H1 (cell line): Measurements from ENCODE around the gene PDGFA. TPM values are rescaled to one million over a fixed set of nuclear protein-coding genes. Genes with fewer than 3 reads are reported as not detected.

Experiments used
- CBX8 ChIP-seq: fragments of 300-800, 300-1000 bp; sonication (generic); IDR thresholded peaks from 2 replicates; pipeline ENCODE4 v1.7.1; 2016; ENCODE audit warnings: low read depth, low read length, borderline replicate concordance
- CEBPB ChIP-seq: IDR thresholded peaks from 2 replicates; pipeline ENCODE4 v1.6.1; 2012; ENCODE audit warnings: low read depth, low read length
- CREB1 ChIP-seq: IDR thresholded peaks from 2 replicates; pipeline ENCODE4 v1.6.1; 2012; ENCODE audit warnings: inconsistent platforms
- CTCF ChIP-seq, 3 experiments: IDR thresholded peaks; 1 replicate in 2 of 3; 2 replicates in 1 of 3; pipeline versions ENCODE4 v1.5.1 to v1.6.1; 2011; ENCODE audit warnings: low read length in 3 of 3, mild to moderate bottlenecking in 3 of 3, inconsistent platforms in 2 of 3, low read depth in 1 of 3, moderate library complexity in 1 of 3; ENCODE audit not compliant: insufficient read depth in 1 of 3; ENCODE audit errors: control extremely low read depth in 1 of 3
- E2F6 ChIP-seq: IDR thresholded peaks from 2 replicates; pipeline ENCODE4 v1.6.1; 2012; ENCODE audit warnings: inconsistent platforms
- EGR1 ChIP-seq: IDR thresholded peaks from 2 replicates; pipeline ENCODE4 v1.6.1; 2011; ENCODE audit warnings: low read depth, low read length, borderline replicate concordance
- FOSL1 ChIP-seq: IDR thresholded peaks from 2 replicates; pipeline ENCODE4 v1.6.1; 2011; ENCODE audit warnings: mild to moderate bottlenecking, low read depth, low read length, moderate library complexity; ENCODE audit not compliant: insufficient read depth
- GABPA ChIP-seq: IDR thresholded peaks from 2 replicates; pipeline ENCODE4 v1.6.1; 2011; ENCODE audit warnings: mild to moderate bottlenecking, low read length, moderate library complexity, borderline replicate concordance; ENCODE audit not compliant: insufficient read depth
- HDAC2 ChIP-seq, 2 experiments: fragments of 300-600 bp in 1 of 2; sonication (generic) in 1 of 2; IDR thresholded peaks; 2 replicates each; pipeline ENCODE4 v1.6.1; 2011 to 2012; ENCODE audit warnings: low read depth in 2 of 2, low read length in 2 of 2, mild to moderate bottlenecking in 2 of 2, moderate library complexity in 2 of 2, borderline replicate concordance in 1 of 2, inconsistent platforms in 1 of 2
- HDAC6 ChIP-seq: IDR thresholded peaks from one replicate; pipeline ENCODE4 v1.7.1; 2012; ENCODE audit warnings: low read depth, mild to moderate bottlenecking, inconsistent platforms, low read length, moderate library complexity
- JUND ChIP-seq: IDR thresholded peaks from 2 replicates; pipeline ENCODE4 v1.6.1; 2011; ENCODE audit warnings: mild to moderate bottlenecking, improper control_type of control experiment, low read length
- KDM1A ChIP-seq: fragments of 200-600, 300-600 bp; sonication (generic); IDR thresholded peaks from 2 replicates; pipeline ENCODE4 v1.7.1; 2016; ENCODE audit warnings: mild to moderate bottlenecking, low read length, borderline replicate concordance
- KDM4A ChIP-seq: IDR thresholded peaks from one replicate; pipeline ENCODE4 v1.7.1; 2012; ENCODE audit warnings: low read depth, mild to moderate bottlenecking, moderate library complexity, low read length, inconsistent platforms; ENCODE audit not compliant: severe bottlenecking
- KDM5A ChIP-seq: fragments of 200-600 bp; IDR thresholded peaks from 2 replicates; pipeline ENCODE4 v1.7.1; 2012; ENCODE audit warnings: mild to moderate bottlenecking, low read length, inconsistent platforms, mixed read lengths
- NRF1 ChIP-seq: IDR thresholded peaks from 2 replicates; pipeline ENCODE4 v1.6.1; 2011; ENCODE audit warnings: mild to moderate bottlenecking, low read depth, low read length, improper control_type of control experiment
- POU5F1 ChIP-seq: IDR thresholded peaks from 2 replicates; pipeline ENCODE4 v1.6.1; 2011; ENCODE audit warnings: low read depth, mild to moderate bottlenecking, low read length, moderate library complexity
- RFX5 ChIP-seq: IDR thresholded peaks from 2 replicates; pipeline ENCODE4 v1.6.1; 2011; ENCODE audit warnings: low read depth, low read length, improper control_type of control experiment, borderline replicate concordance
- RXRA ChIP-seq: IDR thresholded peaks from 2 replicates; pipeline ENCODE4 v1.6.1; 2011; ENCODE audit warnings: low read depth, mild to moderate bottlenecking, low read length, moderate library complexity; ENCODE audit not compliant: insufficient read depth
- SP4 ChIP-seq: IDR thresholded peaks from 2 replicates; pipeline ENCODE4 v1.6.1; 2012; ENCODE audit warnings: low read length, inconsistent platforms
- TCF12 ChIP-seq: IDR thresholded peaks from 2 replicates; pipeline ENCODE4 v1.6.1; 2011; ENCODE audit warnings: low read depth, mild to moderate bottlenecking, low read length
- TEAD4 ChIP-seq: IDR thresholded peaks from 2 replicates; pipeline ENCODE4 v1.6.1; 2012; ENCODE audit warnings: low read depth, low read length, inconsistent platforms, mixed read lengths
- polyA plus RNA-seq, 7 experiments: library from polyadenylated mRNA; depleted of rRNA in 3 of 7; stranded (reverse) in 5 of 7; unstranded in 2 of 7; fragments of >200 nt in 5 of 7; fragments of 200-250 nt in 2 of 7; gene quantifications; 1 replicate in 5 of 7; 2 replicates in 1 of 7; 4 replicates in 1 of 7; pipeline versions ENCODE4 v1.2.1 to v1.2.3, GENCODE V29; 2011 to 2013; ENCODE audit warnings: missing spikeins in 2 of 7, mixed read lengths in 2 of 7
- total RNA-seq: library from RNA; stranded (reverse); fragmentation: NEBNext Ultra II Directional; extraction: Animal tissue kit (Norgen Biotek cat#: 25700); gene quantifications from 2 replicates; pipeline ENCODE4 v1.2.1, GENCODE V29; 2021
- TF ChIP-seq, protein P1 (sequence below): IDR thresholded peaks from 2 replicates; pipeline ENCODE4 v1.6.1; 2012; ENCODE audit warnings: inconsistent platforms

The PDGFA gene
- total and polyA plus RNA-seq, 2 of the 8 experiments (the other 6 are each of a cell fraction or from before 2014, with no cell fraction given): 21.1 to 43.0 TPM

DNA sequence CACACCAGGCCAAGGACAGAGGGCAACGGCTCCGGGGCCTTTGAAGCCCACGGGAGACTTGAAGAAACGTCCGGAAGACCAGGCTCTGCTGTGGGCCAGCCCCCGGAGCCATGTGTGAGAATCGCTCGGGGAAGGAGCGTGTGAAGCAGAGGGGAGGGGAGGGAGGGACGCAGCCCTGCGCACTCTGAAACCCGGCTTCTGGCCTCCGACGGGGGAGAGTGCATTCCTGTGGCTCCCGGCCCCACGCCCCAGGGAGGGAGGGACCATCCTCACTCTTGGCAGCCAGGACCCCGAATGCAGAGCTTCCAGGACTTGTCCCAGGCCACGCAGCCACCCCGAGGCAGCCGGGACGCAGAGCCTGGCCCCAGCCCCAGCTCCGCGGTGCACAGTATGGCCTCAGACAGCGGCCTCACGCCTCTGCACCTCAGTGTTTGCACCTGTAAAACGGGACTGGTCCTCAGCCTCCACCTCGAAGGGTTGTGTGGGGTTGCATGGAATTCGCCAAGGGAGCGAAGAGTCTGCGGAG is 67.4 kb downstream of the PDGFA start (continued):
- TF ChIP-seq GABPA: 0 out of 2 replicates have a peak, but pooled peaks have one; percentile 68
- no peak for TF ChIP-seq RXRA
- peak in 1 of 2 experiments; percentile 43; a peak in 1 of 4 replicates for TF ChIP-seq HDAC2 (IDR thresholded peaks at IDR 0.05; ENCODE audit: borderline replicate concordance in 1 of 2, low read depth in 2 of 2, low read length in 2 of 2)
- no peak for TF ChIP-seq CEBPB
- 0 out of 2 replicates have a peak, but pooled peaks have one; percentile 46 for TF ChIP-seq EGR1
- TF ChIP-seq FOSL1: no peak
- peak; percentile 92 for TF ChIP-seq KDM1A
- peak; percentile 18; the same call in 1 of the 2 replicates for TF ChIP-seq TEAD4
- no peak for TF ChIP-seq KDM4A
- TF ChIP-seq KDM5A: no peak
- no peak for TF ChIP-seq SP4
- no peak for TF ChIP-seq RFX5
- TF ChIP-seq CTCF (IDR thresholded peaks at IDR 0.05; ENCODE audit: control extremely low read depth in 1 of 3, insufficient read depth in 1 of 3, low read depth in 1 of 3, low read length in 3 of 3): no peak
- no peak; the same call in 1 of the 2 replicates for TF ChIP-seq E2F6
- TF ChIP-seq POU5F1: no peak
- 0 out of 2 replicates have a peak, but pooled peaks have one; percentile 15 for TF ChIP-seq CREB1
- no peak for TF ChIP-seq TCF12
- TF ChIP-seq, protein P1, sequence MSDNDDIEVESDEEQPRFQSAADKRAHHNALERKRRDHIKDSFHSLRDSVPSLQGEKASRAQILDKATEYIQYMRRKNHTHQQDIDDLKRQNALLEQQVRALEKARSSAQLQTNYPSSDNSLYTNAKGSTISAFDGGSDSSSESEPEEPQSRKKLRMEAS: peak; percentile 34; the same call in 1 of the 2 replicates
- TF ChIP-seq JUND: no peak
- TF ChIP-seq HDAC6: no peak
- TF ChIP-seq CBX8: no peak
- TF ChIP-seq NRF1: no peak
